ENCODE data around the gene AFAP1. TPM values are rescaled to one million over a fixed set of nuclear protein-coding genes. Genes with fewer than 3 reads are reported as not detected.
"Not testable (repeated sequence)": the region's sequence is repeated elsewhere in the genome, so short reads cannot be mapped to it uniquely, and the experiment has no call there.

Gene AFAP1
- total RNA-seq, 4 donors from 2014 or later = 4.4 to 16.6 (median 10.7) TPM

- Histone ChIP-seq H3K4me1 (peaks cover 0 to 14% (median 0%) of the 10 kb centered on the region in 3 donors), H3K4me3 (no peak overlapping the region), H3K9me3 (peaks cover 0 to 5% (median 0%) of the 10 kb centered on the region in 3 donors), H3K36me3 (no peaks in the 10 kb centered on the region), H3K27ac (no peak overlapping the region), H3K27me3 (no peaks in the 10 kb centered on the region)
- TF ChIP-seq POLR2A (IDR thresholded peaks at IDR 0.05) (no peak), CTCF (IDR thresholded peaks at IDR 0.05) (no peak)
- 86 to 88% methylated on average over 15 to 17 of the region's 18 CpGs for WGBS, 2 donors
- no peak for DNase-seq
- intact Hi-C loops (cut with DNase I) = no loop called here
These were observed 10.8 kb upstream of the AFAP1 start for GRCh38 chr4:7950301-7951092.

- H3K4me3 ChIP-seq = no peak overlapping the region
- peaks cover 0 to 13% (median 0%) of the 10 kb centered on the region in 3 donors for H3K4me1 ChIP-seq
- no peak for DNase-seq
- peaks cover 0 to 5% (median 0%) of the 10 kb centered on the region in 3 donors for H3K9me3 ChIP-seq
- no peak overlapping the region for H3K27ac ChIP-seq
- intact Hi-C loops (cut with DNase I) = no loop called here
- H3K36me3 ChIP-seq = no peaks in the 10 kb centered on the region
- TF ChIP-seq CTCF (IDR thresholded peaks at IDR 0.05) = no peak
- no peak for TF ChIP-seq POLR2A (IDR thresholded peaks at IDR 0.05)
- H3K27me3 ChIP-seq = no peaks in the 10 kb centered on the region
- 62 to 65% methylated on average over 3 to 4 of the region's 4 CpGs for WGBS, 2 donors
These were observed 10.1 kb upstream of the AFAP1 start for GRCh38 chr4:7949759-7950158.

- Histone ChIP-seq H3K27me3 (no peaks in the 10 kb centered on the region), H3K27ac (no peak overlapping the region), H3K36me3 (no peaks in the 10 kb centered on the region), H3K4me3 (no peak overlapping the region), H3K4me1 (peaks cover 0 to 13% (median 0%) of the 10 kb centered on the region in 3 donors), H3K9me3 (no peaks in the 10 kb centered on the region)
- 55 to 71% methylated on average over 4 of the region's 4 CpGs for WGBS, 2 donors
- intact Hi-C loops (cut with DNase I) = no loop called here
- DNase-seq = no peak
- no peak for TF ChIP-seq CTCF (IDR thresholded peaks at IDR 0.05)
- TF ChIP-seq POLR2A (IDR thresholded peaks at IDR 0.05) = no peak
These were observed 8.3 kb upstream of the AFAP1 start for GRCh38 chr4:7947927-7948326.

- WGBS, 2 donors = 67 to 84% methylated on average over 13 of the region's 14 CpGs
- TF ChIP-seq CTCF (IDR thresholded peaks at IDR 0.05) (no peak), POLR2A (IDR thresholded peaks at IDR 0.05) (no peak)
- no peak overlapping the region for H3K27ac ChIP-seq
- H3K27me3 ChIP-seq = no peaks in the 10 kb centered on the region
- intact Hi-C loops (cut with DNase I) = no loop called here
- no peak overlapping the region for H3K4me3 ChIP-seq
- peaks cover 0 to 20% (median 0%) of the 10 kb centered on the region in 3 donors for H3K4me1 ChIP-seq
- H3K9me3 ChIP-seq = no peaks in the 10 kb centered on the region
- DNase-seq = no peak
- no peaks in the 10 kb centered on the region for H3K36me3 ChIP-seq
These were observed 6.2 kb upstream of the AFAP1 start for GRCh38 chr4:7945709-7946380.

GRCh38 chr4:7944599-7945220 lies 5.0 kb upstream of the AFAP1 start:
- H3K4me3 ChIP-seq = no peak overlapping the region
- 70 to 73% methylated on average over 5 of the region's 5 CpGs for WGBS, 2 donors
- no peak for DNase-seq
- intact Hi-C loops (cut with DNase I) = no loop called here
- no peak overlapping the region for H3K27ac ChIP-seq
- H3K36me3 ChIP-seq = no peaks in the 10 kb centered on the region
- TF ChIP-seq POLR2A (IDR thresholded peaks at IDR 0.05) (no peak), CTCF (IDR thresholded peaks at IDR 0.05) (no peak)
- H3K4me1 ChIP-seq = peaks cover 0 to 29% (median 4%) of the 10 kb centered on the region in 3 donors
- no peaks in the 10 kb centered on the region for H3K9me3 ChIP-seq
- H3K27me3 ChIP-seq = no peaks in the 10 kb centered on the region

GRCh38 chr4:7943688-7944087 lies 4.0 kb upstream of the AFAP1 start:
- H3K9me3 ChIP-seq; intact Hi-C loops (cut with DNase I); H3K4me3 ChIP-seq; H3K27ac ChIP-seq; DNase-seq; H3K27me3 ChIP-seq; H3K36me3 ChIP-seq: not testable (repeated sequence)
- 91 to 94% methylated on average over 4 of the region's 4 CpGs for WGBS, 2 donors
- H3K4me1 ChIP-seq = peaks cover 0 to 24% (median 4%) of the 10 kb centered on the region in 3 donors

Data from esophagus squamous epithelium (tissue), 5 donors.